ENCODE measurements around the gene PHF20. TPM values are rescaled to one million over a fixed set of nuclear protein-coding genes. Genes with fewer than 3 reads are reported as not detected.
"Not testable (repeated sequence)": the region's sequence is repeated elsewhere in the genome, so short reads cannot be mapped to it uniquely, and the experiment has no call there.

PHF20 gene
- total RNA-seq, 1 experiment from 2014 or later = 31.1 TPM

DNA sequence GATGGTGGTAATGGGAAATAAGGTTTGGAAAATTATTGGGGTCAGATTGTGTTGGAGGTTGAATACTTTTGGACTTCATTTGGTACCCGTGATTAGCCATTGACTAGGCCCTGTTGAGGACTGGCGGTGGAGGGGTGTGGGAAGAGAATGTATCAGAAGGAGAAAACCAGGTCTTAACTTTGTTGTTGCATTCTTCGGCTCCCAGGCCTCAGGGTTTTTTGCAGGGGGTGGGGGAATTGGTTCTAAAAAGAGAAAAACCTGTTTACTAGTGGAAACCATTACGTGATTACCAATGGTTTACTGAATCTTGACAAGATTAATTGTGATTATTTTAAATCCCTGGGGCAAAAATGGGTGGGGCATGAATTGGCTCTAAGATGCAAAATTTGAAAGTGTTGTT is 85.1 kb downstream of the PHF20 start:
- DNase-seq (ENCODE audit: low read depth) = no peak
- in situ Hi-C loops (cut with HindIII; ENCODE audit: low pct_unique_long_range_greater_than_20kb, low sequenced_read_pairs) = no loop called here

DNA sequence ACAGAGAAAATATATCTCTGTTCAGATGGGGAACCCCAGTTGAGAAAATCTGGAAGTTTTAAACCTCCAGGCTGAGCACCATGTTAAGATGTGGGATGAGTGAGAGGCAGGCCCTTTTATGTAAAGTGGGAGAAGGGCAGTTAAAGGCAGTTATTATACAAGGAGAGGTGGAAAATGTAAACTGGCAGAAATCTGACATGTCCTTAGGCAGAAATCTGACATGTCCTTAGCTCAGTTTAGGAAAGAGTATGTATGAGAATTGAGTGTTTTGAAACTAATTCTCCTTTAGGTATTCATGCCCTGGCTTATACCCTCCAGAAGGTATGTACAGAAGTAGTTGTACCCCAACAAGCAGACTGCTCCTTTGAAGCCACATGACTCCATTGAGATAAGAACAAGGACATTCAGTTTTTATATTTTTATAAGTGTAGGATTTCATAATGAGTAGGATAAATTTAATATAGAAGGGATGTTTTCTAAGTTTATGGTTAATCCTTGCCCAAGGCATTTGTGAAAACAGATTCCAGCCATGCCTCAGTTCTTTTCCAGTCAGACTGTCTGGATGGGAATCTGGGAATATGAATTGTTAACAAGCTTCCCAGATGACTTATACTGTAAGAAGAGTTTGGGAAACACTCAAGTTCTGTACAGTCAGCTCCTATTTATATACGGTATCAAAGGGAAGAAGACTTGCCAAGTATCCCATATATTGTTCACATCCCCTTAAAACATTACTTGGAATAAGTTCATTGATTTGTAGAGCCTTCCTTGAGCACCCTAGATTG is 94.8 kb downstream of the PHF20 start:
- no peak for DNase-seq (ENCODE audit: low read depth)
- in situ Hi-C loops (cut with HindIII; ENCODE audit: low pct_unique_long_range_greater_than_20kb, low sequenced_read_pairs) = loop anchor here (10.0 kb wide), 1 partner anchor 92 kb away; the partner anchor contains the start of gene PHF20

DNA sequence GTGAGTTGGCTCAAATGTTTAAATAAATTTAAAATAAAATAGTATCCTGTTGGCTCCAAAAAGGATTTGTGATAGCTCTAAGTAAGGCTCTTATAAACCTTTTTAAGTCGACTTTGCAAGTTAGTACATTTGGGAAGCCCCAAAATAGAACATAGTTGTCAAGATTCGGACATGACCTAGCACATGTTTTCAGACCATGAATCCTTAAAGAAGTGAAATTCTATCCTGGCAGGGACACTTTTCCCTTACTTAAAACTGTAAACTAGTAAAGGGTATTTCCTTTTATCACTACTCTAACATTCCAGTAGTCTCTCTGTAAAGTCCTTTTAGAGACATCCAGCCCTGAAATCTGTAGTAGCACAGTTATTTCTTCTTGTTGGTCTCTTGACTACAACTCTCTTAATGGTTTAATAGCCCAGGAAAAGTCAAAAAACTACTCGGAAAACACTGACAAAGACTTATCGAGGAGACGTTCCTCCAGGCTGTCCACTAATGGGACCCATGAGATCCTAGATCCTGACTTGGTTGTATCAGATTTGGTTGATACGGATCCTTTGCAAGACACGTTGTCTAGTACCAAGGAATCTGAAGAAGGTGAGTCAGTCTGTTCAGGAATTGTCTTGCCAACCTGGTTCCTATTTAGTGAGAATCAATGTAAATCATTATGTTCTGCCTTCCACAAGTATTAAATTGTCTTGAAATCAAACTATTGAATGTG is 98.9 kb downstream of the PHF20 start:
- in situ Hi-C loops (cut with HindIII; ENCODE audit: low pct_unique_long_range_greater_than_20kb, low sequenced_read_pairs) = no loop called here
- DNase-seq (ENCODE audit: low read depth) = no peak

- in situ Hi-C loops (cut with HindIII; ENCODE audit: low pct_unique_long_range_greater_than_20kb, low sequenced_read_pairs) = no loop called here
- no peak for DNase-seq (ENCODE audit: low read depth)
Measured at GRCh38 chr20:35871259-35871771, 99.5 kb downstream of the PHF20 start.

DNA sequence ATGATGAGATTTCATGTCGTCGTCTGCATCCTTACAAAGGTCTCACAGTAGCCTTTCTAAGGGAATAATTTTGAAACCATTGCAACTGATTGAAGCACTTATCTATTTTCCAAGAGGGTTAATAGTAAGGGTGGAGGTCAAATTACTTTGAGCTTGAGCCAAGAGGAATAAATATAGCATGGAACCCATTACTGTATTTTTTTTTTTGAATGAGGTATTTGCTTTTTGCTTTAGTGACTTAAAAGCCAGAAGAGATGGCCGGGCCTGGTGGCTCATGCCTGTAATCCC is 104.2 kb downstream of the PHF20 start:
- in situ Hi-C loops (cut with HindIII; ENCODE audit: low pct_unique_long_range_greater_than_20kb, low sequenced_read_pairs) = no loop called here
- no peak for DNase-seq (ENCODE audit: low read depth)

DNA sequence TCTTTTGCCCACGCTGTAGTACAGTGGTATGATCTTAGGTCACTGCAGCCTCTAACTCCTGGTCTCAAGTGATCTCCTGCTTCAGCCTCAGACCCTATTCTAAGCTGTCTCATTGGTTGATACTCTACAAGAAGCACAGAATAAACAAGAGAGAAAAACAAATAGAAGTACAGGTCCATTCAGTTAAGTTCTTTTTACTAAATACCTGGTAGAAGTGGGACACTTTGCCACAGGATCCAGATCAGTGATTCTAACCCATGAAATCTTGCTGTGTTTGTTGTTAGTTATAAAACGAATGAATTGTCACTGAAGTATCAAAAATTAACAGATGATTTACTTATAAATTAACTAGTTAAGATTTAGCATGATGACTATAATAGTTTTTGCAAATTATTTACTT is 105.8 kb downstream of the PHF20 start:
- in situ Hi-C loops (cut with HindIII; ENCODE audit: low pct_unique_long_range_greater_than_20kb, low sequenced_read_pairs) = no loop called here
- DNase-seq (ENCODE audit: low read depth) = no peak

DNA sequence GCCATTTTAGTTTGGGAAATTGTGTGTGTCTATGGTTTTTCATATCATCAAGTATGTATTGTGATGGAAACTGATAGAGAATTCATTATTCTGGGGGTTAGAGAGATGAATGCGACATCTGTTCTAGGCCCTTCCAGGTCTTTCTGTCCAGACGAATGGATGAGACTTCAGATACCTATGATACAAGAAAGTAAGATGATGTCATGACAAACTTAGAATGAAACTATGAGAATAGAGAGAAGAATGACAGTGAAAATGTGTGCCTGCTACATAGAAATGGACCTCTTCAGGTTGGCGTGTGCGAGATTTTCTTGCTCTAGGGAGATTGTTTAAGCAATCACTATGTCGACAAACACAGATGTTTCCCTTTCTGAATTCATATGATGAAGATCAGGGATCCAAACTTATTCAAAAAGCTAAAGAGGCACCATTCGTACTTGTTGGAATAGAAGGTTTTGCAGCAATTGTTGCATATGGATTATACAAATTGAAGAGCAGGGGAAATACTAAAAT is 106.4 kb downstream of the PHF20 start:
- in situ Hi-C loops (cut with HindIII; ENCODE audit: low pct_unique_long_range_greater_than_20kb, low sequenced_read_pairs) = no loop called here
- DNase-seq (ENCODE audit: low read depth) = no peak

DNA sequence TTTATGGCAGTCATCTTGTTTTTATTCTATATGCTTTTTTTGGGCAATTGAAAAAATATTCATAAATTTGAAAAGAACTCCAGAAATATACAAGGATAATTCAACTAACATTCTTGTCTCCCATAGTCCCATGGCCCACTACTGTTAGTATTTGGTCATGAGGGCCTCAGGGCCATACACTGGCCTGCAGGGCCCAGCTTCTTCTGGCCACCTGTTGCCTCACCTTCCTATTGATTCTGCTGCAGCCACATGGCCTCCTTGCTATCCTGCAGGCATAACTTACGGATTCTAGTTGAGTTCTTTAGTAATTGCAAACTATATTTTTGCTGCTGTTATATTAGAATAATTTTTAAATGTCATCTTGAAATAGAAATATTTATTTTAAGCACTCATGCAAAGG is 109.9 kb downstream of the PHF20 start:
- no peak for DNase-seq (ENCODE audit: low read depth)
- in situ Hi-C loops (cut with HindIII; ENCODE audit: low pct_unique_long_range_greater_than_20kb, low sequenced_read_pairs) = no loop called here

DNA sequence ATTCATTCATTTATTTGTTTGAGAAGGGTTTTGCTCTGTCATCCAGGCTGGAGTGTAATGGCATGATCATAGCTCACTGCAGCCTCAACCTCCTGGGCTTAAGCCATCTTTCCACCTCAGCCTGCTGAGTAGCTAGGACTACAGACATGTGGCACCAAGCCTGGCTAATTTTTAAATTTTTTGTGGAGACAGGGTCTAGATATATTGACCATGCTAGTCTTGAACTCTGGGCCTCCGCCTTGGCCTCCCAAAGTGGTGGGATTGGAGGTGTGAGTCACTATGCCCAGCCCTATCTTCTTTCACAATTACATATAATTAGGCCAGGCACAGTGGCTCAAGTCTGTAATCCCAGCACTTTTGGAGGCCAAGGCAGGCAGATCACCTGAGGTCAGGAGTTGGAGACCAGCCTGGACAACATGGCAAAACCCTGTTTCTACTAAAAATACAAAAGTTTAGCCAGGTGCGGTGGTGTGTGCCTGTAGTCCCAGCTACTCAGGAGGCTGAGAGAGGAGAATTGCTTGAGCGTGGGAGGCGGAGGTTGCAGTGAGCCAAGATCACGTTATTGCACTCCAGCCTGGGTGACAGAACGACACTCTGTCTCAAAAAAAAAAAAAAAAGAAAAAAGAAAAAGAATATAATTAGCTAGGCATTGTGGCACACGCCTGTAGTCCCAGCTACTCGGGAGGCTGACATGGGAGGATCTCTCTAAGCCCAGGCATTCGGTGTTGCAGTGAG is 110.8 kb downstream of the PHF20 start:
- DNase-seq (ENCODE audit: low read depth); in situ Hi-C loops (cut with HindIII; ENCODE audit: low pct_unique_long_range_greater_than_20kb, low sequenced_read_pairs): not testable (repeated sequence)

- DNase-seq (ENCODE audit: low read depth) = no peak
- in situ Hi-C loops (cut with HindIII; ENCODE audit: low pct_unique_long_range_greater_than_20kb, low sequenced_read_pairs) = no loop called here
Measured at GRCh38 chr20:35883336-35883777, 111.5 kb downstream of the PHF20 start.

DNA sequence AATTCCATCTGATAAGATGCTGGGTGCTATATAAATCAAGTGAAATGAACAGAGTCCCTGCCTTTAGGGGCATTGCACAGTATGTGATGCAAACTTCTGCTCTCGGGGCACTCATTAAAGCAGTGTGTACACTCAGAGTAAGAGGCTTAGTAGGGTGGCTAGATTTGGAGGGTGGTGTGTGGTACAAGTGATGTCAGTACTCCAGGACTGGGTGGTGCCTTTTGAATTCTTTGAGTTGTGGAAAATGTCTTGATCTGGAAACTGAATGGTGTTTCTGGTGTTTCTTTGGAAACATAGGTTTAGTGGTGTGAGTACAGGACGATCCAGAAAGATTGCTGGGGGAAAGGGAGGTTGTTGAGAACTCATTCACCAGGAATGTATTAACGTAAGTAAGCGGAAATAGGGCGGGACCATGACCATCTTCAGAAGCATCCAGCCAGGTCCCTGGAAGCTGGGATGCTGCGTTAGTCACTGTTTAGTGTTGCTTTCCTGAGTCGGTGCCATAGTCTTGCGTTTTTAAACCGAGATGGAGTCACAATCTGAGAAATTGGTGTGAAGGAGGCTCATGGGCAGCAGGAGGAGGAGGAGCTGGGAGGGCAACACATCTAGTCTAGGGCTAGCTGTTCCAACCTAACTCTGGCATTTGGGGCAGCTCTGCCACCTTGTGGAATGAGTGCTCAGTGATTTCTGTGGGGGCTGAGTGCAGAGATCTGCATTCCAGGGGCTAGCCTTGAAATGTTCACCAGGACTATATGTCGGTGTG is 112.1 kb downstream of the PHF20 start:
- in situ Hi-C loops (cut with HindIII; ENCODE audit: low pct_unique_long_range_greater_than_20kb, low sequenced_read_pairs) = no loop called here
- peak; percentile 95 for DNase-seq (ENCODE audit: low read depth)

- DNase-seq (ENCODE audit: low read depth) = no peak
- in situ Hi-C loops (cut with HindIII; ENCODE audit: low pct_unique_long_range_greater_than_20kb, low sequenced_read_pairs) = no loop called here
Measured at GRCh38 chr20:35884541-35884865, 112.7 kb downstream of the PHF20 start.

- in situ Hi-C loops (cut with HindIII; ENCODE audit: low pct_unique_long_range_greater_than_20kb, low sequenced_read_pairs) = no loop called here
- DNase-seq (ENCODE audit: low read depth) = no peak
Measured at GRCh38 chr20:35885212-35885611, 113.4 kb downstream of the PHF20 start.

DNA sequence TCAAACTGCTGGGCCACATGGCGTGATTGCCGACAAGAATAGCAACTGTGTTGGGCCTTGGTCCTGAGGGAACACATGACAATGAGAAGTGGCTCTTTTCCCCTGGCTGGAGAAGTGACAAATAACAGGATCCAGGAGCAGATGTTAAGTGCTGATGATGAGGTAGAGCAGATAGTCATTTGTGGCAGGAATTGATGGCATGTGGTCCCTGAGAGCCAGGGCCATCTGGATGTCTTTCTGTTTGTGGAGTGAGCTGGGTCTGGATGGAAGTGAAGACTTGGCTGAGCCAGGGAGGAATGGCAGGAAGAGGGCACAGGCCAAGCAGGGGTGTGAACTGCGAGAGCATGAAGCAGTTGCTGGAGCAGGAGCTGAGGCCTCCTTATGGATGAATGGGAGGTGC is 114.7 kb downstream of the PHF20 start:
- no peak for DNase-seq (ENCODE audit: low read depth)
- in situ Hi-C loops (cut with HindIII; ENCODE audit: low pct_unique_long_range_greater_than_20kb, low sequenced_read_pairs) = no loop called here

DNA sequence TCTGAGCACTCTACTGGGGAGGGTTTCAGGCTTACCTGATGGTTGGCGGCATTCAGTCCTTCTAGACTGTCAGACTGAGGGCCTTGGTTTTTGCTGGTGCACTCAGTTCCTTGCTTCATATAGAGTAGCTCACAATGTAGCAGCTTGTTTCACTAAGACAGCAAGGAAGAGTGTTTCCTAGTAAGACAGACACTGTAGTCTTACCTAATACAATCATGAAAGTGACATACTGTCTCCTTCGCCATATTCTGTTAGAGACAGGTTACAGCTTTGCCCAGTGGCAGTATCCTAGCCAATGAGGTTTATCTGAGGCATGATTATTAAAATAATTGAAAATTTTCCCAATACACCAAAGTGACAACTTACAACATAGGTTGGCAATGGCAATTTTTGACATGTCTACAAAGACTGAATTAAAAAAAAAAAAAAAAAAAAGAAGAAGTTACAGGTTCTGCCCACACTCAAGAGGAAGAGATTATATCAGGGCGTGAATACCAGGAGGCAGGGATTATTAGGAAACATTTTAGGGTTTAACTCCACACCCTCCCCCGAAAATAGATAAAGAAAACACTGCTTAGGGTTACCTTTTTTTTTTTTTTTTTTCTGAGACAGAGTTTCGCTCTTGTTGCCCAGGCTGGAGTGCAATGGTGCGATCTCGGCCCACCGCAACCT is 115.7 kb downstream of the PHF20 start:
- in situ Hi-C loops (cut with HindIII; ENCODE audit: low pct_unique_long_range_greater_than_20kb, low sequenced_read_pairs) = no loop called here
- no peak for DNase-seq (ENCODE audit: low read depth)

GRCh38 chr20:35888657-35889056 is 116.8 kb downstream of the PHF20 start:
- no peak for DNase-seq (ENCODE audit: low read depth)
- in situ Hi-C loops (cut with HindIII; ENCODE audit: low pct_unique_long_range_greater_than_20kb, low sequenced_read_pairs) = no loop called here

GRCh38 chr20:35891375-35891774 is 119.6 kb downstream of the PHF20 start:
- DNase-seq (ENCODE audit: low read depth) = no peak

DNA sequence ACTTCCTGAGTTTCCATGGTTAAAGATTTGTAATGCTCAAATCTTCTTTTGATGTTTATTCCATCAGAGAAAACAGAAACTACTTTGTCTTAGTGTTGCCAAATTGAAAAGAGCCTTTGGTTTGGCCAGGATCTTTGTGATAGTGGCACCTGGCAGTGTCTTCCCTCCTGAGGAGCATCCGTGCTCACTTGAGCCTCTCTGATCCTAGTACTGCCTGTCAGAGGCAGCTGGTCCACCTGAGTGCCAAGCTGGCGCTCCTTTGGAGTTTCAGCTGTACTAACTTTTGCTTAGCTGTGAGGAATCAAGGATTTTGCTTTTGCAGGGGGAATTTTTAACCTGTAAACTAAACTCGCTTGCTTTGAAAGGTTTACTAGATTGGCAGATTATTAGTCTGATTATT is 121.1 kb downstream of the PHF20 start:
- in situ Hi-C loops (cut with HindIII; ENCODE audit: low pct_unique_long_range_greater_than_20kb, low sequenced_read_pairs) = no loop called here
- DNase-seq (ENCODE audit: low read depth) = no peak

More at GRCh38 chr20:35891375-35891774, 119.6 kb downstream of the PHF20 start:
- in situ Hi-C loops (cut with HindIII; ENCODE audit: low pct_unique_long_range_greater_than_20kb, low sequenced_read_pairs) = no loop called here
